Psoas muscle (tissue), 8 donors: ENCODE data around the gene RFX6. TPM values are rescaled to one million over a fixed set of nuclear protein-coding genes. Genes with fewer than 3 reads are reported as not detected.

Source experiments
- ATAC-seq, 4 donors: fragments of 200-7000 bp; cut with Tn5 transposase; one replicate each; pipeline ENCODE4 v1.9.1; 2020; ENCODE audit warnings: moderate library complexity in 3 of 4, mild to moderate bottlenecking in 2 of 4
- DNase-seq, 2 donors: peaks; one replicate each; pipeline ENCODE4 v3.0.0-alpha.2; 2020
- H3K27ac ChIP-seq: fragments of 200-600 bp; one replicate; pipeline ENCODE4 v1.8.0; 2022
- H3K27me3 ChIP-seq, 3 donors: fragments of 200-600 bp in 1 of 3; one replicate each; pipeline versions ENCODE4 v1.6.1 to v1.8.0; 2013 to 2022; ENCODE audit warnings: low read length in 2 of 3, mild to moderate bottlenecking in 2 of 3, moderate library complexity in 1 of 3; ENCODE audit not compliant: insufficient read depth in 3 of 3
- H3K36me3 ChIP-seq, 2 donors: fragments of 200-600 bp in 1 of 2; one replicate each; pipeline versions ENCODE4 v1.6.1 to v1.8.0; 2013 to 2022; ENCODE audit warnings: low read depth in 1 of 2, mild to moderate bottlenecking in 1 of 2, moderate library complexity in 1 of 2; ENCODE audit not compliant: insufficient read depth in 1 of 2
- H3K4me1 ChIP-seq: fragments of 200-600 bp; one replicate; pipeline ENCODE4 v1.8.0; 2022
- H3K4me3 ChIP-seq: fragments of 200-600 bp; one replicate; pipeline ENCODE4 v1.8.0; 2022; ENCODE audit warnings: mild to moderate bottlenecking
- H3K9me3 ChIP-seq: fragments of 200-600 bp; one replicate; pipeline ENCODE4 v1.8.0; 2022
- WGBS, 3 donors: extraction: QIAGEN DNeasy Blood & Tissue Kit; methylation state at CpG; one replicate each; pipeline versions ENCODE4 v1.1.6 to v1.1.7; 2013; 5-methylcytosine and 5-hydroxymethylcytosine counted together
- intact Hi-C, 2 donors: fragments of 100-400 bp; cut with DNase I; formaldehyde crosslinking; loops; one replicate each; pipeline versions ENCODE4 v1.11.0 to v1.14.2; 2022
- polyA plus RNA-seq, 3 donors: library from polyadenylated mRNA; stranded (reverse); fragments of 200-250 nt; gene quantifications; one replicate each; pipeline ENCODE4 v1.2.3, GENCODE V29; 2013
- total RNA-seq, 4 donors: library from RNA; stranded (reverse); fragmentation: NEBNext Ultra II Directional in 2 of 4; extraction: Animal tissue kit (Norgen Biotek cat#: 25700) in 2 of 4; gene quantifications; one replicate each; pipeline versions ENCODE4 v1.2.1 to v1.2.4, GENCODE V29; 2021 to 2023
- TF ChIP-seq, protein P1 (sequence below): fragments of 200-600 bp; IDR thresholded peaks from one replicate; pipeline ENCODE4 v1.8.0; 2022; ENCODE audit warnings: antibody characterized with exemption
- donor health status: healthy with polysubstance abuse.
- donor health status: DM: no; HTN: no; CAD: no; lungs with moderate emphysema.
- donor health status: Bipolar disorder and iron deficiency.
- donor health status: healthy.
- donor health status: DM: yes; HTN: yes; CAD: no.
- donor health status: DM: no; HTN: no; CAD: no.
- donor health status: DM: no; HTN: no; CAD: no.
- donor health status: DM: yes; HTN: yes; CAD: no.

Gene RFX6
- total and polyA plus RNA-seq, 7 donors, result not detected

DNA sequence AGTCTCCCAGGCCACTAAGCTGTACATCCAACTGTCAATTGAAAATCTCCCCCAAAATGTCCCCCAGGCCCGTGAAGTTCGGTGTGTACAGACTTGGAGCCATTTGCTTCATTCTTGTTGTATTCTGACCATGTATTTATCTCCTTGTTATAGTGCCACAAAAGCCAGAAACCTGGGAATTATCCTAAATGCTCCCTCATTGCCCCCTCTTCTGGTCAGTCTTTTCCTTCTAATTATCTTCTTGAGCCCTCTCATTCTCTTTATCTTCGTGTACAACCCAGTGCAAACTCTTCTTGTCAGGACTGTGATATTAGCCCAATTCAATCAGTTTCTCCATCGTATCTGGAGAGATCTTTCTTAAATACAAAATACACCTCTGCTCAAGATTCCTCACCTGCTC is 64.7 kb downstream of the RFX6 start:
- no peak for ATAC-seq
- Histone ChIP-seq H3K4me1 (no peaks in the 10 kb centered on the region), H3K27ac (no peak overlapping the region), H3K9me3 (no peaks in the 10 kb centered on the region), H3K27me3 (peaks cover 0 to 5% (median 0%) of the 10 kb centered on the region in 3 donors), H3K36me3 (no peaks in the 10 kb centered on the region), H3K4me3 (no peak overlapping the region)
- intact Hi-C loops, result loop anchor here in 1 of 2 donors (10.0 kb wide), 1 partner anchor 147 kb away; no protein-coding TSS in a partner anchor
- DNase-seq, result no peak
- TF ChIP-seq, protein P1, sequence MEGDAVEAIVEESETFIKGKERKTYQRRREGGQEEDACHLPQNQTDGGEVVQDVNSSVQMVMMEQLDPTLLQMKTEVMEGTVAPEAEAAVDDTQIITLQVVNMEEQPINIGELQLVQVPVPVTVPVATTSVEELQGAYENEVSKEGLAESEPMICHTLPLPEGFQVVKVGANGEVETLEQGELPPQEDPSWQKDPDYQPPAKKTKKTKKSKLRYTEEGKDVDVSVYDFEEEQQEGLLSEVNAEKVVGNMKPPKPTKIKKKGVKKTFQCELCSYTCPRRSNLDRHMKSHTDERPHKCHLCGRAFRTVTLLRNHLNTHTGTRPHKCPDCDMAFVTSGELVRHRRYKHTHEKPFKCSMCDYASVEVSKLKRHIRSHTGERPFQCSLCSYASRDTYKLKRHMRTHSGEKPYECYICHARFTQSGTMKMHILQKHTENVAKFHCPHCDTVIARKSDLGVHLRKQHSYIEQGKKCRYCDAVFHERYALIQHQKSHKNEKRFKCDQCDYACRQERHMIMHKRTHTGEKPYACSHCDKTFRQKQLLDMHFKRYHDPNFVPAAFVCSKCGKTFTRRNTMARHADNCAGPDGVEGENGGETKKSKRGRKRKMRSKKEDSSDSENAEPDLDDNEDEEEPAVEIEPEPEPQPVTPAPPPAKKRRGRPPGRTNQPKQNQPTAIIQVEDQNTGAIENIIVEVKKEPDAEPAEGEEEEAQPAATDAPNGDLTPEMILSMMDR, result no peak
- WGBS, 3 donors, result 44 to 53% (median 46%) methylated on average over 4 of the region's 4 CpGs

DNA sequence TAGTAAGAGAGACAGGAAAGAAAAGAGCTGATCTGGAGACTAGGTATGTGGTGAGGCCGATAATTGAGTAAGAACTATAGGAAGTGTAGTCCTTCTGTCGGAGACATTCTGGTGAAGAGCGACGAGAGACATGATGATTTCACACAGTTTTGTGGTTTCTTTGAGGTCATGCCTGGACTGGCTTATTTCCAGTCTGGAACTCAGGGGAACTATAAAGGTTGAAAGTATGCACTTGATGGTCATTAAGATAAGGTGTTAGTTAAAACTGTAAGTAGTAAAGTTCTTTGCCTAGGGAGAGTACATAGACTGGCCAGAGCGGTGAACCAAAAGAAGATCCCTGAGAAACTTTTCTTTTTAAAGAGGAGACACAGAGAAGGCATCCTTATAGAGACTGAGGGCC is 68.8 kb downstream of the RFX6 start:
- Histone ChIP-seq H3K4me1 (no peaks in the 10 kb centered on the region), H3K4me3 (no peak overlapping the region), H3K27me3 (peaks cover 0 to 4% (median 0%) of the 10 kb centered on the region in 3 donors), H3K9me3 (no peaks in the 10 kb centered on the region), H3K27ac (no peak overlapping the region), H3K36me3 (no peaks in the 10 kb centered on the region)
- DNase-seq, result no peak
- intact Hi-C loops, result loop anchor here in 1 of 2 donors (10.0 kb wide), 1 partner anchor 151 kb away; no protein-coding TSS in a partner anchor
- TF ChIP-seq, protein P1, result no peak
- peak in 1 of 4 donors; percentile 9 for ATAC-seq
- WGBS, 3 donors, result 68 to 69% (median 69%) methylated on average over 5 of the region's 5 CpGs

DNA sequence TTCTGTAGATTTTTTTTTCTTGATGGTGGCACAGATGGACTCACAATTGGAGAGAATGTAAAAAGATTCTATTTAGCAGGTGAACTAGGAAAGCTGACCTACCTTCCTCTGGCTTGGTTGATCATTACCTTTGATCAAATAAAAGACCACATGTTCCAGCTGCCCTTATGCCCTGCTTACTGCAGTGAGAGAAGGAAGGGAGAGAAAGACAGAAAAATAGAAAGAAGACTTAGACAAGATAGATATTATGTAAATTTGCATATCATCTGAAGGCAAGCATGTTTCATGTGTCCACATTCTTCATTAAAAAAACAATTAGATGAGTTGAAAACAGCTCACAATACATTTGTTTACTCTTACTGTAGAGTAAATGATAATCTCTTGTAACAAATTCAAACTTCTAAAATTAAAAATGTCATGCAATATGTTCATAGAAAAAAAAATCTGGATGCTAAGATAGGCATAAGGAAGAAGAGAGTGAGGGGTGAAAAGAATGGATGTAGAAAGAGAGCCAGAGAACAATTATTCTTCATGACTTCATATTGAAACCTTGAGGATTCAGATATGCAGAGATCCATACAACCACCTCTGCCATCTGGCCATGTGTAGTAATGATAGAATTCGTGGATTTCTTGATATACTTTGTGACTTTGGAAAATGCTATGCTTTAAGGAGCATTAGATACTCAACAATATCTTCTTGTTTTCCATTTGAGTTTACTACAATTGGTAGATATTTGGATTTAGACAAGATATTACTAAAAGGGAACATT is 71.7 kb downstream of the RFX6 start:
- H3K27ac ChIP-seq, result no peak overlapping the region
- TF ChIP-seq, protein P1, result no peak
- no peak for DNase-seq
- no peak overlapping the region for H3K4me3 ChIP-seq
- no peak for ATAC-seq
- H3K27me3 ChIP-seq, result no peaks in the 10 kb centered on the region
- no peaks in the 10 kb centered on the region for H3K4me1 ChIP-seq
- 52 to 72% (median 67%) methylated on average over 1 of the region's 1 CpG for WGBS, 3 donors
- intact Hi-C loops, result loop anchor here in 1 of 2 donors (10.0 kb wide), 1 partner anchor 154 kb away; no protein-coding TSS in a partner anchor
- no peaks in the 10 kb centered on the region for H3K36me3 ChIP-seq
- H3K9me3 ChIP-seq, result no peaks in the 10 kb centered on the region

DNA sequence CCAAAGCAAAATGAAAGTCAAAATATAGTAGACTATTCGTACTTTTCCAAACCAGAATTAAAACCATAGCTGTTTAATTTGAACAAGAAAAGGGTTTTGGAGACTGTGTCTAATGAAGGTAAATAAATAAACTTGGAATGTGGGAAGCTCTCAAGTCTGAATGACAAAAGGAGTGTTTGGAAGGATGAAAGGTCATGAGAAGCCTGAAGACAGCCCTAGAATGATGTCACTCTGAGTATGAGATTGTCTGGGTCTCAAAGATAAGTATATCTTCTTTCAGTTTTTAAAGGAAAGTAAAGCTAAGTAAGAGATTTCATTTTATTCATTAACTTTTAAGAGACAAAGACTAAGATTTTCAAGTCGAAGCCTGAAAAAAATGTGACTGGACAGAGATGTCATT is 72.9 kb downstream of the RFX6 start:
- TF ChIP-seq, protein P1, result no peak
- Histone ChIP-seq H3K9me3 (no peaks in the 10 kb centered on the region), H3K4me1 (no peaks in the 10 kb centered on the region), H3K36me3 (no peaks in the 10 kb centered on the region), H3K27me3 (no peaks in the 10 kb centered on the region), H3K27ac (no peak overlapping the region), H3K4me3 (no peak overlapping the region)
- no peak for DNase-seq
- 73 to 78% (median 74%) methylated on average over 2 of the region's 2 CpGs for WGBS, 3 donors
- ATAC-seq, result no peak
- intact Hi-C loops, result loop anchor here in 1 of 2 donors (10.0 kb wide), 1 partner anchor 155 kb away; no protein-coding TSS in a partner anchor
